Eye (tissue), 1 donor: ENCODE data around the gene IRX4.
A peak's percentile ranks its signal among the peaks of the same experiment; 100 is the strongest.

ENCODE experiments used
- DNase-seq: peaks from one replicate; pipeline ENCODE4 v3.0.0-alpha.2; 2015

Gene IRX4

DNA sequence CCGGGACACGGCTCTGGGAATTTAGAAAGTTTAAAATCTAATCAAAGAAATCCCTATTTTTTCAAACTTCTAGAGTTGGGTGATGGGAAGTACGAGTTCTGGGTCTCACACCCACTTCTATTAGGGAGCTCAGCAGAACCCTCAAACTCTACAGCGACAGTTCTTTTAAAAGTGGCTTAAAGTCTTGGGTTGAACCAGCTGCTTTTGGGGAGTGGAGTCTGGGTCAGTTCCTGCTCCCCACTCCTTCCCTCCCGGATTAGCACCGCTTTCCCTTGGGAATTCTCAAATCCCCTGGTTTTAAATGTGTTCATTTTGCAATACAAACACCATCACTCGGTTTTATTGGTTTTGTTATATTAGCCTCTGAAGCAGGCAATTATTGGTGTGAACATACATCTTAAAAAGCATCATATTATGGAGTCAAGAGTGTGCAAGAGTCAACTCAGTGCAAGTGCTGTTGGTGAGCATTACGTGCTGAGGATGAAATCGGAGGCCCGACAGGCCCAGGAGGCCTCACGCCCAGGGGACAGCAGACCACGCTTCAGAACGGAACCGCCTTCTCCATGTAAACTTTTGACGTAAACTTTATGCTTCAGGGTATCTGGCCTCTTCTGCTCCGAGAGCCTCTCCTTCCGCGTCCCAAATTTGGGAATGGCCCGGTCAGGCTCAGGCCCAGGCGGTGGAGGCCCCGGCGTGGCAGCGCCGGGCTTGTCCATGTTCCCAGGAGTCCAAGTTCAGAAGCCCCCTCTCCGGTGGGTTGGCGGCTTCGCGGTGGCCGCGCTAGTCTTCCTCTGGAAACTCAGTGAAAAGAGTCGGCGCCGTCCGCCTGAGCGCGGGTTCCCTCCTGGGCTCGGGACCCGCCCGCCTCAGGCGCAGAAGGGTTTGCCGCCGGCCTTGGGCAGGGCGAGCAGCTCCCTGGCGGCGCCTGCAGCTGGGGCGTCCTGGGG lies 5.3 kb downstream of the IRX4 start:
- peak; percentile 40 for DNase-seq

DNA sequence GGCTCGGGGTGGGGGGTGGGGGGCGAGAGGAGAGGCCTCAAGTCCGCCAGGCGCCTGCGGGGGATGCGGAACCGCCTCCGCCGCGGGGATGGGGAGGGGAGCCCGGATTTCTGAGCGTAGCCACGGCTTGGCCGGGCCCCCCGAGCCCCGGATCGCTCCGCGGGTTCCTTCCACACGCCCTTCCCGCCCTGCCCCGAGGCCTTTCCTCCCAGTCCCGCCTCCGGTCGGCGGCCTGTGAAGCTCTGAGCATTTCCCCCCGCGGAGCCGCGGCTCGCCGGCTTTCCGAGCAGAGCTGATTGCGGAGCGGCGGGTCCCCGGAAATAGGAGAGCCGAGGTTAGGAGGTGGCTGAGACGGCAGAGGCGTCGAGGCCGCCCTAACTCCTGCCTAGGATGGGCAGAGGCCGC lies 6.1 kb downstream of the IRX4 start:
- peak; percentile 26 for DNase-seq

DNA sequence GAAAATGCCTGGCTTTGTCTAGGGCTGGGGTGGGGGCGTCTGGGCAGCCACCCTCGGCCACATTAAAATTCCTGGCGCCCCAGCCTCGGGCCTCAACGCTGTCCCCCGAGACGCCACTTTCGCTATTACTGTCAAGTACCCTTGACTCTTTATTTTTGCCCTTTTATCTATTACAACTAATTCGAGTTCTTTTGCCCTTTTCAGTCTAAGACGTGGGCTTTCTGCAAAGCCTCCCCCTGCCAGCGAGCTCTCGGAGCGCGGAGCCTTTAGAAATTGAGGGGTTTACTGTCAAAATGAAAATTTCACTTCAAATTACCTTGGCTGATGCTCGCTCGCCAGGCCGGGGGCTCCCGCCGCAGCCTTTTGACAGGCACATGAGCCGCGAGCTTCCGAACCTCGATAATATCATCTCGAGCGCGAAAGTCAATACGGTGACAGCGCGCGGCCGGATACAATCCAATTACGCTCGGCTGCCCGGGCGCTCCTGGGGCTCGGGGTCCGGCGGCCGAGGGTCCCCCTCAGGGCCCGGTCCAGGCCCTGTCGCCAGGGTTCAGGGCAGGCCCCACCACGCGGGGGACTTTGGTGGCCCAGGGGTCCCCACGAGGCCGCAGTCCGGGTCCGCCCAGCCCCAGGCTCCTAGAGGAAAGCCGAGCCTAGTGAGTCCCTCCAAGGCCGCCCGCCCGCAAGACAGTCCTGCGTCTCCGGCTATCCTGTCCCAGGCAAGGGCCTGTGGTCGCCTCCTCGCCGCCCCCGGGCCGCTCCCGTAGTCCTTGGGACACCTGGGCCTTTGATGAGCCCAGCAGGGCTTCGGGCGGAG lies 6.7 kb downstream of the IRX4 start:
- peak; percentile 77 for DNase-seq

- peak; percentile 61 for DNase-seq
These were observed 7.4 kb downstream of the IRX4 start for GRCh38 chr5:1875281-1875842.

DNA sequence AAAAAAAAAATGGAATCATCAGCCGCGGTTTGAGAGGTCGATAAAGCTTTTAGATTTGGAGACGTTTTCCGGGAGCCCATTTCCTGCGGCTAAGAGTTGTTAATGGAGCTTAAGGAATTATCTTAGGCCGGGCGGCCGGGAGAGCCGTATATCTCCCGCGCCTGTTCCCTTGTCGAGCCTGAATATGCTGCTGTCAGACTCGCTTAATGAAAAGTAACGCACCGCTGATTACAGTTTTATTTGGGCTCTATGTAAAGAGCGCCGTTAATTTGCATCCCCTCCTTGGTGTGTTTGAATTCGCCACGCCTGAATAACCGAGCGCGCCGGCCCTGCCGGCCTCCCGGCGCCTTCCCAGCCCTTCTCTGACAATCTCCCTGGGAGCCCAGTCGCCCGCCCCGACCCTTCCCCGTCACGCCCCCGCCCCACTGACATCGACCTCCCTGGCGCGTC lies 7.9 kb downstream of the IRX4 start:
- peak; percentile 83 for DNase-seq

DNA sequence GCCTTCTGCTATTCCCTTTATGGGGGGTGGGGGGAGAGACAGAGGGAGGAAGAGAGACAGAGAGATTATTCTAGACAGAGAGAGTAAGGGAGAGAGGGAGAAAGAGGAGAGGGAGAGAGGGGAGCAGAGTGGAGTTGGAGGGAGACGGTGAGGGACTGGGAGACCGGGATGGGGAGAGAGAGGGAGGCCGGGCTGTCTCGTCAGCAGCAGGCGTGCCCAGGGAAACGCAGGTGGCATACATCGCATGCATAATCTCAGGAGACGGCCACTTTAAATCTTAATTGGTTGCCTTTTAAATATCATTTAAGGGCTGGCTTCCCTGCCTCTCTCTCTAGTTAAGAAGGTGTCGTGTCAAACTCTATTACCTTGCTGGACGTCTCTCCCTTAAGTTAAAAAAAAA lies 8.4 kb downstream of the IRX4 start:
- DNase-seq = no peak

DNA sequence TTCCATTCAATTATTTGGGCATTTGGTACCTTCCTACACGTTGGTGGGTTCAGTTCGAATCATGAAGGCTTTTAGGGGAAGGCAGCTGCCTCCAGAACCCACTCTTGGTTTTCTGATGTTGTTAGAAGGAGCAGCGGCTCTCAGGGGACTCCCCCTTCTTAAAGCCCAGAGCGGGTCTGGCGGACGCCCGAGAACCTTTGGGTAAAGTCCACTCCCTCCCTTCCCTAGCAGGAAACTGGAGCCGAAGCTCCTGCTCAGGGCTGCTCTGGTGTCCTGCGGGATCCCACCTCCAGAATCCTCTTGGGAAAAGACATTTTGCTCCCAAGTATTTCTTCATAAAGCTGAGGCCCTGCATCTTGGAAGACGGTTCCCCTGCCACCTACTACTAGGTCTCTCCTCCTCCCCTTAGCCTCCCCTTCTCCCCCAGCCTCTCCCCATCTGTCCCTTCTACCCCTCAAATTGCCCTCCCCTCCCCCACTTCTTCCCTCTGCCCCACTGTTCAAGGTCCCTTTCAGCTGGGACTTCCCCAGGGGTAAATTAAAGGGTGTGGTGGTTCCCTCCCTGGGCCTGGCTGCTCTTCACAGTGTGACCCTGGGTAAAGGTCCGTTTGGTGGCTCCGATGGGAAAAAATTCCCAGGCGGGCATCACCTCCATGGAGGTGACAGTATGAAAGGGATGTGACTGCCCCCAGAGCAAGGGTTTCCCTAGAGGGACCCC lies 9.3 kb downstream of the IRX4 start:
- DNase-seq = no peak

- no peak for DNase-seq
These were observed 11.3 kb downstream of the IRX4 start for GRCh38 chr5:1871441-1871840.

DNA sequence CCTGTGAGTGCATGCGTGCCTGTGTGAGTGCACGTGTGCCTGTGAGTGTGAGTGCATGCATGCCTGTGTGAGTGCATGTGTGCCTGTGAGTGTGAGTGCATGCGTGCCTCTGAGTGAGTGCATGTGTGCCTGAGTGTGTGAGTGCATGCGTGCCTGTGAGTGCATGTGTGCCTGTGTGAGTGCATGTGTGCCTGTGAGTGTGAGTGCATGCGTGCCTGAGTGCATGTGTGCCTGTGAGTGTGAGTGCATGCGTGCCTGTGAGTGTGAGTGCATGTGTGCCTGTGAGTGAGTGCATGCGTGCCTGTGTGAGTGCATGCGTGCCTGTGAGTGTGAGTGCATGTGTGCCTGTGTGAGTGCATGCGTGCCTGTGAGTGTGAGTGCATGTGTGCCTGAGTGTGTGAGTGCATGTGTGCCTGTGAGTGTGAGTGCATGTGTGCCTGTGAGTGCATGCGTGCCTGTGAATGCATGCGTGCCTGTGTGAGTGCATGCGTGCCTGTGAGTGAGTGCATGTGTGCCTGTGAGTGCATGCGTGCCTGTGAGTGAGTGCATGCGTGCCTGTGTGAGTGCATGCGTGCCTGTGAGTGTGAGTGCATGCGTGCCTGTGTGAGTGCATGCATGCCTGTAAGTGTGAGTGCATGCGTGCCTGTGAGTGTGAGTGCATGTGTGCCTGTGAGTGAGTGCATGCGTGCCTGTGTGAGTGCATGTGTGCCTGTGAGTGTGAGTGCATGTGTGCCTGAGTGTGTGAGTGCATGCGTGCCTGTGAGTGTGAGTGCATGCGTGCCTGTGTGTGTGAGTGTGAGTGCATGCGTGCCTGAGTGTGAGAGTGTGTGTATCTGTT lies 12.1 kb downstream of the IRX4 start:
- peak; percentile 25 for DNase-seq

- no peak for DNase-seq
These were observed 13.7 kb downstream of the IRX4 start for GRCh38 chr5:1868886-1869475.

DNA sequence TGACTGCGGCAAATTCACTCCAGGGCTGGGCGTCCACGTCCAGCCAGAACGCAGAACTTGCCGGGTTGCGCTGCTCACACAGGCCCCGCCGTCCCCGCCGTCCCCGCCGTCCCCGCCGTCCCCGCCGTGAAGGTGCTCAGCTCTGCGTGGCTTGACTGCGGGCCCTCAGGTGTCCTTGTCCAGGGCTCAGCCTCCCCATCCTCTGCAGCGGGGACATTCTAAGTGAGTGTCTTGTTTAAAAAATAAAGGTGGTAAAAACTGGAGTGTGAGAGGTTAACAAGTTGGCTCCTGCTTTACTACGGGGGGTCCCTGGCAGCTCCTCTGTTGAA lies 14.9 kb downstream of the IRX4 start:
- no peak for DNase-seq

DNA sequence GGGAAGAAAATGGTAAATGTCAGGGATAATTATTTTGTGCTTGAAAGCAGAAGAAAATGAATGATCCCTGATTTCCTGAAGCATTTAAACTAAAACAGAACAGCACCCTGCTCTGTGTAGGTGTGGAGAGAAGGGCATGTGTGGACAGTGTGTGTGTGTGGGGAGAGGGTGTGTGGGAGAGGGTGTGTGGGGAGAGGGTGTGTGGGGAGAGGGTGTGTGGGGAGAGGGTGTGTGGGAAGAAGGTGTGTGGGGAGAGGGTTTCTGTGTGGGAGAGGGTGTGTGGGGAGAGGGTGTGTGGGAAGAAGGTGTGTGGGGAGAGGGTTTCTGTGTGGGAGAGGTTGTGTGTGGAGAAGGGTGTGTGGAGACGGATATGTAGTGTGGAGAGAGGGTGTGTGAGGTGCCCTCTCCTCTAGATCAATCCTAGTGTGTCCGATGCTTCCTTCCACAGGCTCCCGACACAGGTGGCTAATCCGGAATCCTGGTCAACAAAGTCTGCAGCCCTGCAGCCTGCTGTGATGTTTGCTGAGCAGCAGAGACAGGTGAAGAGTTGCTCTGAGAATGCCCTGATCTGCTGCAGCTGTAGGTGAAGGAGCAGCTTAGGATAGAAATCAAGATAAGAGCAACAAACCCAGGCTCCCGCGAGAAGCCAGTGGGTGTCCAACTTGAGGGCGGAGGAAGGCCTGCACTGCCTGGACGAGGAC lies 15.5 kb downstream of the IRX4 start:
- no peak for DNase-seq

DNA sequence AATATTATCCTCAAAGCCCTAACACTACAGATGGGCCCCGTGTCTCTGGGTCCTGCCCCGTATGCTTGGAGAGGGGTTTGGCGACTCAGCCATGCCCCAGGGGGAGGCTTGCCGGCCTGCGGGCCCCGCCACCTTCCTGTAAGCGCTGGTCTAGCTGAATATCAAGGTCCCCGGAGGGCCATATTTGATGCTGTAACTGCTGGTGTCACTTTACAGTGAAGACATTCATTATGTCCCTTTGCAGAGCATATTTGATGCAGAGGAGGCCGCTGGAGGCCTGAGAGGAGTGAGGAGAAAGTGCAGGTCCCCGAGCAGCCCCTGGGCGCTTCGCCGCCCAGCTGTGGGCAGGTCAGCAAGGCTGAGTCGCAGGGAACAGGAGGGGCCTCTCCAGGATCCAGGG lies 16.8 kb downstream of the IRX4 start:
- DNase-seq = no peak

- DNase-seq = no peak
These were observed 17.2 kb downstream of the IRX4 start for GRCh38 chr5:1865486-1865885.

GRCh38 chr5:1864896-1865440 lies 17.8 kb downstream of the IRX4 start:
- no peak for DNase-seq

GRCh38 chr5:1860949-1861348 lies 21.8 kb downstream of the IRX4 start:
- no peak for DNase-seq

DNA sequence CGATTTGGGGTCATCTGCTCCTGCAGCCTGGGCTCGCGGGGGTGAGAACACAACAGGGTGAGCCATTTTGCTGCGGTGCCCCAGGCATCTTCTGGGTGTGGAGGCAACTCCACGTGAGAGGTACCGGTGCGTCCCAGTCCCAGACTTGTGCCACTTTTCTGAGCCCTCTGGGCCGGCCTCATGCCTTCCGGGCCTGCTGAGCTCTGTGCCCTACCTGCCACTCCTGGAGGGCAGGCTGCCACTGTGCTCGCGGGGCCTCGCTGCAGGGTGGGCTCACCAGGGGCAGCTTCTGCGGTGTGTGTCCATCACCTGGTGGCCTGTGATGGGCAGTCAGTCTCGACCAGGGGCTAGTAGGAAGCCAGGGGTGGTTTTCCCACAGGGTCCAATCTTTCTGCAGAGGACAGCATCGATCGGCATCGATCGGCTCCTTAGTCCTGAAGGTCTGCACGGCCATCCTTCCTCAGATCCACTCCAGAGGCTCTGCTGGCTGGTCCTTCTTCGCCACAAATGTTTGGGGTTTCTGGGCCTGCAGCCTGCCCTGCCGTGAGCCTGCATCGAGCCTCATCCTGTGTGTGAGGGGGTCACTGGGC lies 22.6 kb downstream of the IRX4 start:
- no peak for DNase-seq

DNA sequence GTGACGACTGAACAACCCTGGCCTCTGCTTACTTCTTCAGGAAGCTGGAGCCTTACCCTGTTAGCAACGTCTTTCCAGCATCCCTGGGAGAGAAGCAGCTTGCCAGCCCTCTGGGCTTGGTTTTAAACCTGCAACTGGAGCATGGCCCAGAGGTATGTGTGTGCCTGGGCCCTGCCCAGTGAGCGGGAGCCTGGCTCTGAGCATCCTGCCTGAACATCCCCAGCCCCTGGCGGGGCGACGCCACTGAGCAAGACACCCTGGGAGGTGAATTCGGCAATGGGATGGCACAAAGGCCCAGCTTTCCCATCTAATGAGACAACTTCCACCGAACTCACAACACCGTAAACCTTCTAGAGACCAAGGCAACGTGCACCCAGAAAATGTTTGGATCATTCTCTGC lies 23.6 kb downstream of the IRX4 start:
- DNase-seq = no peak

GRCh38 chr5:1858436-1858835 lies 24.3 kb downstream of the IRX4 start:
- no peak for DNase-seq

DNA sequence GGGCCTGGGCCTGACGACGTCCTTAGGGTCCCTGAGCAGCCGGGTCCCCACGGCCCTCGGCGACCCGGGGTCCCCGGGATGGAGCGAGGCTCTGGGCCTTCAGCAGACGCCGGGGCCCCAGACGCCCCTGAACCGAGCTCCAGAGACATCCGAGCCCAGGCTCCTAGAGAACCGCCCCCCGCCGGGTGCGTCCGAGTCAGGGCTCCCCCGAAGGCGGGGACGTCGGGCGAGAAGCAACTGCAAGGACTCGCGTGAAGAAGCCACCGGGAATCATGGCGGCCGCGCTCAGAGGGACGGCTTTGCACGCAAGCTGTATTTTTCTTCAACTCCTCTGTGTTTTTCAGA lies 25.5 kb downstream of the IRX4 start:
- DNase-seq = no peak
